Measurements from ENCODE around the gene FMN1.

FMN1 gene

GRCh38 chr15:33069161-33069560, 125.4 kb downstream of the FMN1 start:
- H3K4me3 ChIP-seq, result no peak overlapping the region
- TF ChIP-seq CTCF (IDR thresholded peaks at IDR 0.05), result no peak
- intact Hi-C loops (cut with DNase I; ENCODE audit: low total_unique reads), result no loop called here
- no peaks in the 10 kb centered on the region for H3K27me3 ChIP-seq
- H3K4me1 ChIP-seq, result no peaks in the 10 kb centered on the region
- no peaks in the 10 kb centered on the region for H3K36me3 ChIP-seq
- no peak overlapping the region for H3K27ac ChIP-seq
- DNase-seq, result no peak
- no peaks in the 10 kb centered on the region for H3K9me3 ChIP-seq

- Histone ChIP-seq H3K27me3 (no peaks in the 10 kb centered on the region), H3K9me3 (no peaks in the 10 kb centered on the region), H3K27ac (no peak overlapping the region), H3K36me3 (no peaks in the 10 kb centered on the region), H3K4me1 (no peaks in the 10 kb centered on the region), H3K4me3 (no peak overlapping the region)
- DNase-seq, result peak in 1 of 2 donors; percentile 66
- intact Hi-C loops (cut with DNase I; ENCODE audit: low total_unique reads), result no loop called here
- TF ChIP-seq CTCF (IDR thresholded peaks at IDR 0.05), result no peak
Observed at GRCh38 chr15:33068511-33068990, 126.0 kb downstream of the FMN1 start.

- no peaks in the 10 kb centered on the region for H3K27me3 ChIP-seq
- H3K9me3 ChIP-seq, result no peaks in the 10 kb centered on the region
- peak overlapping the region in 1 of 2 donors; percentile 21 for H3K4me3 ChIP-seq
- intact Hi-C loops (cut with DNase I; ENCODE audit: low total_unique reads), result no loop called here
- no peak overlapping the region for H3K27ac ChIP-seq
- H3K4me1 ChIP-seq, result no peaks in the 10 kb centered on the region
- H3K36me3 ChIP-seq, result peaks cover 0 to 1% (median 0%) of the 10 kb centered on the region in 3 donors
- DNase-seq, result peak; percentile 78 to 79
- no peak for TF ChIP-seq CTCF (IDR thresholded peaks at IDR 0.05)
Observed at GRCh38 chr15:33068007-33068481, 126.5 kb downstream of the FMN1 start.

- intact Hi-C loops (cut with DNase I; ENCODE audit: low total_unique reads), result no loop called here
Observed at GRCh38 chr15:33067456-33067855, 127.1 kb downstream of the FMN1 start.

GRCh38 chr15:33066584-33066983, 127.9 kb downstream of the FMN1 start:
- intact Hi-C loops (cut with DNase I; ENCODE audit: low total_unique reads), result no loop called here
- no peaks in the 10 kb centered on the region for H3K9me3 ChIP-seq
- H3K4me3 ChIP-seq, result no peak overlapping the region
- H3K4me1 ChIP-seq, result no peaks in the 10 kb centered on the region
- DNase-seq, result no peak
- no peak for TF ChIP-seq CTCF (IDR thresholded peaks at IDR 0.05)
- no peak overlapping the region for H3K27ac ChIP-seq
- H3K36me3 ChIP-seq, result peaks cover 0 to 3% (median 0%) of the 10 kb centered on the region in 3 donors
- H3K27me3 ChIP-seq, result no peaks in the 10 kb centered on the region

More at GRCh38 chr15:33067456-33067855, 127.1 kb downstream of the FMN1 start:
- H3K36me3 ChIP-seq, result peaks cover 0 to 3% (median 0%) of the 10 kb centered on the region in 3 donors
- H3K27me3 ChIP-seq, result no peaks in the 10 kb centered on the region
- no peak overlapping the region for H3K27ac ChIP-seq
- H3K4me1 ChIP-seq, result no peaks in the 10 kb centered on the region
- no peaks in the 10 kb centered on the region for H3K9me3 ChIP-seq
- DNase-seq, result no peak
- no peak overlapping the region for H3K4me3 ChIP-seq
- TF ChIP-seq CTCF (IDR thresholded peaks at IDR 0.05), result no peak

- Histone ChIP-seq H3K4me1 (no peaks in the 10 kb centered on the region), H3K4me3 (no peak overlapping the region), H3K27ac (no peak overlapping the region), H3K36me3 (peaks cover 0 to 3% (median 0%) of the 10 kb centered on the region in 3 donors), H3K27me3 (no peaks in the 10 kb centered on the region), H3K9me3 (no peaks in the 10 kb centered on the region)
- intact Hi-C loops (cut with DNase I; ENCODE audit: low total_unique reads), result no loop called here
- no peak for DNase-seq
- TF ChIP-seq CTCF (IDR thresholded peaks at IDR 0.05), result no peak
Observed at GRCh38 chr15:33064878-33065277, 129.6 kb downstream of the FMN1 start.
